Activated CD4-positive, alpha-beta T cell treated with anti-CD3 and anti-CD28 coated beads for 4 hours (primary cell): ENCODE data around the gene ZC3H12A.

Experiments
- DNase-seq, 2 donors: peaks; one replicate each; pipeline ENCODE4 v3.0.0-alpha.2; 2020

Gene ZC3H12A

DNA sequence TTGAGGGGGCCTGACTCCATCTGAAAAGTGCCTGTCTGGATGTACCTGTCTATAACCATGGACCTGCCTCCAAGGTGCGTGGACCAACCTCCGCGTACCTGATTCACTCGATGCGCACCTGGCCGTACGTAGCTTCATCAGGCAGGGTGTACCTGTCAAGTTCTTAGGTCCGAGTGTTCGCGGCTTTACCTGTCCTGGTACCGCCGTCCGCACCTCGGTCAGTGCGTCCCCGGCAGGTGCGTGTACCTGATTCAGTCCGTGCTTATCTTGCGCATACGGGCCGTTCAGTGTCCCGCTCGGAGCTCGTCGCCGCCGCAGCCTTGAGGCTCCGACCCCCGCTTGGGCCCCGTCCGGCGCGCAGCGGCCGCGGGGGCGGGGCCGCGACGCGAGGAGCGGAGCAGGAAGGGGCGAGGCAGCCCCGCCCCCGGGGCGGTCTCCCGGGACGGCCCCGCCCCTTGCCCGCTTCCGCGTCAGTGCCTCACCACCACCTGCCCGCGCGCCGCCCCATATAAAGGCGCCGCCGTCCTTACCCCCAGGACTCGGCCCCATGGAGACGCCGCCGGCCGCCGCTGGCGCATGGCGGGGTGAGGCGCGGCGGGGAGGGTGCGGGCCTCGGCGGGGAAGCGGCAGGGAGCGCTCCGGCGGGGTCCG is at the start of gene ZC3H12A:
Gene ZC3H12A (plus strand): TSS at position 535 of the 651 bp plus-strand sequence. CDS start 917 bp downstream, outside the sequence.
- peak; percentile 90 to 95 for DNase-seq

DNA sequence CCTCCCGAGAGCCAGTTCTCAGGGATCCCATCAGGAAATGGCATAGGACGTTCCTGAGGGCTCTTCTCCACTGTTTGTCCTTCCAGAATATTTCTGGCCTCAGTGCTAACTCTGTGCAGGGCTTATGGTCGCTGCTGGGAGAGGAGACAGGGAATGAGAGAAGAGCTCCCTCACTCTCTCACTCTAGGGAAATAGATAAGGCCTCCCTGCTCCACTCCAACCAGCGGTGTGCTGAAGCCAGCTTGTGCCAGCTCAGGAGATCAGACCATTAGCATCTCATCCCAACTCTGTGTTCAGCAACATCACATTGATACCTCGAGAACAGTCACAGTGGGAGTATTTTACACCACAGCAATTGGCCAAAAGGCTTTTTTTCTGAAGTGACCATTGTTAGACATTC is 49.2 kb upstream of the ZC3H12A start:
- no peak for DNase-seq

DNA sequence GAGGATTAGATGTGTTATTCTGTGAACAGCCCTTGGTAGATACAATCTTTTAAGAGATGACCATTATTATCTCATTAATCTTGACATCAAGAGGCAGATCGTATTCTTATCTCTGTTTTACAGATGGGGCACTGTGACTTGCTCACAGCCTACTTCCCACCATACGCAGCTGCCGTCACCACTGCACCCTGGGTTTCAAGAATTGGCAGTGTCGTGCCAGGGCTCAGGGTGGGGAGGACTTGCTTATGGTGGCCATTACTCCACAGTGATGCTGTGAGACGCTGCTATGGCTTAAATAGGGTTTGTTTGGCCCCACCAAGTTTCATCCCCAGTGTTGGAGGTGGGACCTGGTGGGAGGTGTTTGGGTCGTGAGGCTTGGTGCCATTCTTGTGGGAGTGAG is 45.4 kb upstream of the ZC3H12A start:
- no peak for DNase-seq

DNA sequence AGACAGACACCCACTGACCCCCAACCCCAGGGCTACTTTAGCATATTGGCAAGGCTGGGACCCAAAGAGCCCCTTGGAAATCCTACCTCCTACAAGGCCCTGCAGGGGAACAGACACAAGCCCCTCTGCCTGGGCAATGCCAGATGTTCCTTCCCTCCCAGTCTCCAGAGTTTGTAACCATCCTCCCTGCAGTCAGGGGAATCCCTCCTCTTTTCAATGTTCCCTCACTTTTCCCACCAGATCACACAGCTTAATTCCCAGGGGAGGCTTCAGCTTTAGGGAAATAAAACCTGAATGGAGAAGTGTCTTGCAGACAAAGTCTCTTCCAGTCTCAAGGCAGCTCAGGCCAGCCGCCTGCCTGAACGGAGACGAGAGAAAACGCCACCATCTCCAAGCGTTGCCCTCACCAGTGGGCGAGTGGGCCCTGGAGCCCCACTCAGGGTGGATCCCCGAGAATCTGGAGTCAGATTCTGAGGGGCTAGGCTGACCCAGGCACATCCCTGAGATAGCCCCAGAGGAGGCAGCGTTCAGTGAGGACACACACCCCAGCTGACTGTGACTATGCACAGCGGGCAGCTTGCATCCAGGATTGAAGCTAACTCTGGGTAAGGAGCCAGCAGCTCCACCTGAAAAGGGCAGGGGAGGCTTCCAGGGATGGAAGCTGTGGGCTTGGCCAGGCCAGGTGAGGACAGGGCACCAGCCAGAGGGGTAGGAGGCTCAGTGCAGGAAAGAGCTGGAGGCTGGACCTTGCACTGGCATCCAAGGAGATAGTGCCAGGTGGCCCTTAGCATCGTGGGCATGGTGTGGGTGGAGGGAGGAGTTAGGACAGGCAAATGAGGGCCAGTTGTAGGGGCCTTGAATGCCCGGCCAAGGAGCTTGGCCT is 44.0 kb upstream of the ZC3H12A start:
- DNase-seq = no peak

- no peak for DNase-seq
Observed at GRCh38 chr1:37432716-37433115, 41.7 kb upstream of the ZC3H12A start.

GRCh38 chr1:37433171-37433570 is 41.2 kb upstream of the ZC3H12A start:
- no peak for DNase-seq

- peak; percentile 58 to 71 for DNase-seq
Observed at GRCh38 chr1:37434292-37435225, 39.8 kb upstream of the ZC3H12A start.

- DNase-seq = no peak
Observed at GRCh38 chr1:37437087-37437486, 37.3 kb upstream of the ZC3H12A start.

DNA sequence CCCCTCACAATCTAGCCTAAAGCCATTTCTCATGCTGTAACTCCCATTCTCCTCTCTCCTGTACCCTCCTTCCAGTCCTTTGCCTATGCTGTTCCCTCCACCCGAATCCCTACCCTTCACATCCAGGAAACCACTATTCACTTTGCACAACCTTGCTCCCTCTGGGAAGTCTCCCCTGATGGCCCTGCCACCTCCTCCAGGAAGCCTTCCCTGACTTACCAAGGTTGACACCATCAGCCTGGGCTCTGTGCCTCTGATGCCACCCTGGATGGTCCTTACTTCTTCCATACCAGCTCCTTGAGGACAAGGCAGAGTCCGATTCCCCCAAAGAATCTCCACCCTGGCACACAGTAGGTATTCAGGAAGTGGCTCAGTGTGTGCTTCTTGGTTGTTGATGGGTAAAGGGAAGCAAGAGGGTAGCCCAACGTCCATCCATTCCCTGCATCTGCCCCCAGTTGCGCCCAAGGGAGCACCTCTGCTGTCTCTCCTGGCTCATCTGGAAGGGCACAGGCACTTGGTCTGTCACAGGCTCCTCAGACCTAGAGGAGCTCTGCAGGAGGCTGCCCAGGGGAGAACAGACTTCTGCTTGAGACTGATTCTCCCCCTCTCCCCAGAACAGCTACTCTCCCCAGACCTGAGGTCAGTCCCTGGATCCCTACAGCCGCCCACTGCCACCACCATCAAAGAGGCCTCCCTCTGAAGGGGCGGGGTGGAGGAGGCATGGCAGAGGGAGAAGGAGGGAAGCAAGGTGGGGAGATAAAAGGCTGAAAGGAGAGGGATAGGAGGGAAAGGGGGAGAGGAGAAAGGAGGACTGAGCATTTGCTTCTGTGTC is 36.1 kb upstream of the ZC3H12A start:
- no peak for DNase-seq

DNA sequence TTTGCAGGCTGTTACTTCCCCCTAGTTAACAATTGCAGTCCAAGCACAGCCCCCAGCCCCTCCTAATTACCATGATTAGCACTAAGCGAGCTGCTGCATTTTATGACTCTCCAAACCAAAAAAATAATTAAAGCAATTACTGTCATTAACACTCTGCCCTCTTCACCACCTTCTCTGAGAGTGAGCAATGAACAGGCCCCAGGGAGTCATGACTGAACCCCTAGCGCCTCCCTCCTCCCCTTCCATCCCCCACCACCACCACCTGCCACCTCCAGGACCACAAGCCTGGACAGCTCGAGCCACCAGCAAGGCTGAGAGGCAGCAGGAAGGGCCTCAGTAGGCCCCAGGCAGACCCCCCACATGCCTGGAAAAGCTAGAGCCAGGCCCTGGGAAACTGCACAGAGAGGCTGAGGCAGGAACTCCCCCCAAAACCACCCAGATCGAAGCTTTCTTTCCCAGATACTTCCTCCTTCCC is 35.5 kb upstream of the ZC3H12A start:
- DNase-seq = no peak

DNA sequence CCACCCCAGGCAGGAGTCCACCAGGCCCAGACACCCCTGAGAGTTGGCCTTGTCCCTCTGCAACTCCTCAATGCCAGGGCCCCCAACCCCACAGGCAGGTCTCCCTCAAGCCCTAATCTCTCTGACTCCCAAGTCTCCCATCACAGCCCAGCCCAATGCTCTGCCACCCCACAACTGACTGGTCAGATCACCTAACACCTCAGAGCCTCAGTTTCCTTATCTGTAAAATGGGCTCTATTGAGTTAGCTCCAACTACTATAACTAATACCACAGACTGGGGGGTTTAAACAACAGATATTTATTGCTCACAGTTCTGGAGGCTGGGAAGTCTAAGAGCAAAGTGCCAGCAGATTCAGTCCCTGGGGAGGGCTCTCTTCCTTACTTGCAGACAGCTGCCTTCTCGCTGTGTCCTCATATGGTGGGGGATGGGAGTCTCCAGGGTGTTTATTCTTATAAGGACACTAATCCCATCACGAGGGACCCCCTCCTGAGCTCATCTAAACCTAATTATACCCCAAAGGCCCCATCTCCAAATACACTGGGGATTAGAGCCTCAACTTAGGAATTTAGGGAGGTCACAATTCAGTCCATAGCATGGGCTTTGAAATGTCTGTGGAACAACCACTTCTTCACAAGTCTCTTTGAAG is 34.9 kb upstream of the ZC3H12A start:
- no peak for DNase-seq

GRCh38 chr1:37441490-37441889 is 32.9 kb upstream of the ZC3H12A start:
- no peak for DNase-seq

GRCh38 chr1:37442139-37442538 is 32.2 kb upstream of the ZC3H12A start:
- DNase-seq = no peak

- no peak for DNase-seq
Observed at GRCh38 chr1:37442644-37443043, 31.7 kb upstream of the ZC3H12A start.

DNA sequence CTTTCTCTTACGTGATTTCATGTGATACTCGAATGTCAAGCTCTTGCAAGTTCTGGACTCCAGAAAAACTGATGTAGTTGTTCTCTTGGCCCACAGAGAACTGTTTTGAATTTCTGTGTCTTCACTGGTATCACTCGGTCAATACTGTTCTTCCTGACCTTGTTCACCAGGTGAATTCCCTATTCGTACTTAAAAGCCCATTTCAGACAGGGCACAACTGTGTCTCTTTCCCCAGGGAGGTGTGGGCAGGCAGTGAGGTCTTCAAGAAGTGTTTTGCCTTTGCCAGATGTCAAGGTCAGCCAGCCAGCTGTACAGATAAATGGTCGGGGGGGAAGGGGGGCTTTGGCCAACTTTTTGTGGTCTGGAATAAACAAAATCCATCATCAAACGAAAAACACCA is 27.5 kb upstream of the ZC3H12A start:
- DNase-seq = no peak

DNA sequence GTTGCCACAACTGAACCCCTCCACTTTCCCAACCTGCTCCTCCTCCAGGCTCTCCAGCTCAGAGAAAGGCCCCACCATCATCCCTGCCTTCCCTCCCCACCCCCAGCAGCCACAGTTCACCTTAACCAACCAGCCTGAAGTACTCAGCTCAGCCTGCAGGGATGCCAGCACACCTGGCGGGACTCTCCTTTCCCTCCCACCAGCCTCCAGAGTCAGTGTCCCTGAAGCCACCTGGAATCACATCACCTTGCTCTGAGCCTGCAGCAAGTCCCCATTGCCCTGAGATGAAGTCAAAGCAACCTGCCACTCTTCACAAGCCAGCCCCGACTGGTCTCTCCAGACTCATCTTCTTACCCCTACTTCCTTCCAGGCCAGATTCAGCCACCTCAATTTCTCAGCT is 26.2 kb upstream of the ZC3H12A start:
- DNase-seq = no peak

- DNase-seq = no peak
Observed at GRCh38 chr1:37448691-37449417, 25.5 kb upstream of the ZC3H12A start.

DNA sequence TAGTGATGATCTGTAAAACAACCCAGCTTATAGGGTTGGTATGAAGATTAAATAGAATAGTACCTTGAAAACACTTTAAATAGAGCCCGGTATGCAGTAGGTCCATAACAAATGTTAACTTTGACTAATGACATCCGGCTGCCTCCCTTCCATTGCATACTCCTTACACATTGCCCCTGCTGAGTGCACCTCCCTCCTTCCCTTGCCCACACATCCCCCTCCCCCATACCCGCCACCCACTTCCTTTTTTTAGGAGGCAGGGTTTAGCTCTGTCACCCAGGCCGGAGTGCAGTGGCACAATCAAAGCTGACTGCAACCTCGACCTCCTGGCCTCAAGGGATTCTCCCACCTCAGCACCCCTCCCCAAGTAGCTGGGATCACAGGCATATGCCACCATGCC is 24.4 kb upstream of the ZC3H12A start:
- peak in 1 of 2 donors; percentile 40 for DNase-seq

- DNase-seq = no peak
Observed at GRCh38 chr1:37452416-37452815, 22.0 kb upstream of the ZC3H12A start.

DNA sequence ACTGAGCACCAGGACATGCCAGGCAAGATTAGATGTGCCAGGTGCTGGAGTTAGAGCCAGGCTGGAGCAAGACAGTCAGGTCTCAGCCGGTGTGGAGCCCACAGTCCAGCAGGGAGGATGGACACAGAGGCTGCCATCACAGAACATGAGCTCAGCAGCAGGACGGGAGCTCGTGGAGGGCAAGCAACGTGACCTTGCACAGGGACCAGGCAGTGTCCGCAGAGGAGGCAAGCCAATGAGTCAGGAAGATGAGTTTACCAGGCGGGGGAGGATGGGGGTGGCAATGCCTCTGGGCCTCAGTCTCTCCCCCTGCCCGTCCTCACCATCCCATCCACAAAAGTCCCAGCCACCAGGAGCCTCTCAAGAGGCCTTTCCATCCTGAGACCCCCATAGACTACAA is 20.7 kb upstream of the ZC3H12A start:
- DNase-seq = no peak

GRCh38 chr1:37455516-37455915 is 18.9 kb upstream of the ZC3H12A start:
- DNase-seq = no peak
